Activated CD4-positive, alpha-beta T cell treated with anti-CD3 and anti-CD28 coated beads for 36 hours (primary cell): ENCODE results near the gene PLCB1. TPM values are rescaled to one million over a fixed set of nuclear protein-coding genes. Genes with fewer than 3 reads are reported as not detected.

Experiments
- ATAC-seq: fragments of 200-7000 bp; cut with Tn5 transposase; one replicate; pipeline ENCODE4 v1.10.0; 2021; ENCODE audit warnings: mild to moderate bottlenecking, moderate library complexity
- CTCF ChIA-PET: fragments of 350-600 bp; sonication (Branson Sonifier 250); formaldehyde crosslinking; loops from one replicate; lab custom pipeline; 2021; ENCODE audit warnings: antibody characterized with exemption; lab: Charles Lee
- POLR2A ChIA-PET: fragments of 350-600 bp; sonication (Branson Sonifier 250); formaldehyde crosslinking; loops from one replicate; lab custom pipeline; 2021; ENCODE audit warnings: antibody characterized with exemption, inconsistent platforms; lab: Charles Lee
- DNase-seq: peaks from one replicate; pipeline ENCODE4 v3.0.0-alpha.2; 2020
- H3K27ac Mint-ChIP-seq: one replicate; pipeline ENCODE4 v1.8.0; 2021; ENCODE audit warnings: mixed read lengths
- H3K27me3 Mint-ChIP-seq: one replicate; pipeline ENCODE4 v1.8.0; 2021; ENCODE audit warnings: mixed read lengths
- H3K36me3 Mint-ChIP-seq: one replicate; pipeline ENCODE4 v1.8.0; 2021; ENCODE audit warnings: low read depth, mixed read lengths
- H3K4me1 Mint-ChIP-seq: one replicate; pipeline ENCODE4 v1.8.0; 2021; ENCODE audit warnings: mixed read lengths
- H3K4me3 Mint-ChIP-seq: one replicate; pipeline ENCODE4 v1.8.0; 2021; ENCODE audit warnings: mild to moderate bottlenecking, moderate library complexity, mixed read lengths
- H3K9me3 Mint-ChIP-seq: one replicate; pipeline ENCODE4 v1.8.0; 2021; ENCODE audit warnings: low read depth, mixed read lengths
- intact Hi-C, 2 experiments: fragments of 100-400 bp; cut with DNase I in 1 of 2; cut with micrococcal nuclease in 1 of 2; formaldehyde crosslinking; loops; one replicate each; pipeline versions ENCODE4 v1.14.2 to v1.15.1; 2022 to 2024; cut with DNase I, micrococcal nuclease
- total RNA-seq, 2 experiments: library from RNA; stranded (reverse); gene quantifications; one replicate each; pipeline ENCODE4 v1.2.3, GENCODE V29; 2021

The PLCB1 gene
- total RNA-seq, 2 experiments from 2014 or later, result 1.4 to 1.5 TPM

- no peaks in the 10 kb centered on the region for H3K9me3 Mint-ChIP-seq
- no peaks in the 10 kb centered on the region for H3K4me1 Mint-ChIP-seq
- no peak overlapping the region for H3K27ac Mint-ChIP-seq
- intact Hi-C loops, result no loop called here
- H3K27me3 Mint-ChIP-seq, result no peaks in the 10 kb centered on the region
- POLR2A ChIA-PET, result no interaction called here
- CTCF ChIA-PET, result no interaction called here
- no peaks in the 10 kb centered on the region for H3K36me3 Mint-ChIP-seq
- DNase-seq (no peak), ATAC-seq (no peak)
- no peak overlapping the region for H3K4me3 Mint-ChIP-seq
Measured at GRCh38 chr20:8489094-8489883, 357.2 kb downstream of the PLCB1 start.

- ChIA-PET POLR2A (no interaction called here), CTCF (no interaction called here)
- intact Hi-C loops, result no loop called here
- DNase-seq, result no peak
- H3K27ac Mint-ChIP-seq, result no peak overlapping the region
- no peaks in the 10 kb centered on the region for H3K4me1 Mint-ChIP-seq
- no peaks in the 10 kb centered on the region for H3K36me3 Mint-ChIP-seq
- no peaks in the 10 kb centered on the region for H3K27me3 Mint-ChIP-seq
- no peak for ATAC-seq
- H3K4me3 Mint-ChIP-seq, result no peak overlapping the region
- no peaks in the 10 kb centered on the region for H3K9me3 Mint-ChIP-seq
Measured at GRCh38 chr20:8490076-8490830, 358.2 kb downstream of the PLCB1 start.

- no peaks in the 10 kb centered on the region for H3K9me3 Mint-ChIP-seq
- ATAC-seq, result no peak
- no peaks in the 10 kb centered on the region for H3K4me1 Mint-ChIP-seq
- intact Hi-C loops, result no loop called here
- H3K36me3 Mint-ChIP-seq, result no peaks in the 10 kb centered on the region
- H3K4me3 Mint-ChIP-seq, result no peak overlapping the region
- CTCF ChIA-PET, result interaction anchor here (0.5 kb wide), 1 partner anchor 488 kb away, joined by 4 read pairs; no protein-coding TSS in a partner anchor
- POLR2A ChIA-PET, result no interaction called here
- no peak for DNase-seq
- H3K27ac Mint-ChIP-seq, result no peak overlapping the region
- no peaks in the 10 kb centered on the region for H3K27me3 Mint-ChIP-seq
Measured at GRCh38 chr20:8492173-8492572, 360.1 kb downstream of the PLCB1 start.

- no peak for DNase-seq
- H3K36me3 Mint-ChIP-seq, result no peaks in the 10 kb centered on the region
- no peak for ATAC-seq
- no peaks in the 10 kb centered on the region for H3K4me1 Mint-ChIP-seq
- H3K4me3 Mint-ChIP-seq, result no peak overlapping the region
- POLR2A ChIA-PET, result no interaction called here
- H3K9me3 Mint-ChIP-seq, result no peaks in the 10 kb centered on the region
- H3K27me3 Mint-ChIP-seq, result no peaks in the 10 kb centered on the region
- no peak overlapping the region for H3K27ac Mint-ChIP-seq
- CTCF ChIA-PET, result interaction anchor here (0.7 to 1.3 kb wide), 2 partner anchors 18 to 367 kb away, joined by 3 read pairs; partner anchors contain the start of gene PLCB1
- intact Hi-C loops, result no loop called here
Measured at GRCh38 chr20:8498571-8498970, 366.5 kb downstream of the PLCB1 start.

- no peaks in the 10 kb centered on the region for H3K4me1 Mint-ChIP-seq
- no peak overlapping the region for H3K4me3 Mint-ChIP-seq
- intact Hi-C loops, result no loop called here
- ATAC-seq, result no peak
- H3K36me3 Mint-ChIP-seq, result no peaks in the 10 kb centered on the region
- H3K27ac Mint-ChIP-seq, result no peak overlapping the region
- H3K27me3 Mint-ChIP-seq, result no peaks in the 10 kb centered on the region
- no peak for DNase-seq
- POLR2A ChIA-PET, result no interaction called here
- CTCF ChIA-PET, result no interaction called here
- no peaks in the 10 kb centered on the region for H3K9me3 Mint-ChIP-seq
Measured at GRCh38 chr20:8504030-8504429, 372.0 kb downstream of the PLCB1 start.

- ChIA-PET CTCF (no interaction called here), POLR2A (no interaction called here)
- no peaks in the 10 kb centered on the region for H3K27me3 Mint-ChIP-seq
- no peak overlapping the region for H3K4me3 Mint-ChIP-seq
- no peaks in the 10 kb centered on the region for H3K9me3 Mint-ChIP-seq
- intact Hi-C loops, result no loop called here
- DNase-seq, result no peak
- no peaks in the 10 kb centered on the region for H3K4me1 Mint-ChIP-seq
- no peaks in the 10 kb centered on the region for H3K36me3 Mint-ChIP-seq
- H3K27ac Mint-ChIP-seq, result no peak overlapping the region
- ATAC-seq, result no peak
Measured at GRCh38 chr20:8505476-8506200, 373.6 kb downstream of the PLCB1 start.

GRCh38 chr20:8507231-8507630 lies 375.2 kb downstream of the PLCB1 start:
- no peak overlapping the region for H3K4me3 Mint-ChIP-seq
- DNase-seq (no peak), ATAC-seq (no peak)
- H3K4me1 Mint-ChIP-seq, result no peaks in the 10 kb centered on the region
- CTCF ChIA-PET, result no interaction called here
- H3K9me3 Mint-ChIP-seq, result no peaks in the 10 kb centered on the region
- H3K36me3 Mint-ChIP-seq, result no peaks in the 10 kb centered on the region
- POLR2A ChIA-PET, result no interaction called here
- no peak overlapping the region for H3K27ac Mint-ChIP-seq
- H3K27me3 Mint-ChIP-seq, result no peaks in the 10 kb centered on the region
- intact Hi-C loops, result no loop called here

GRCh38 chr20:8509809-8510208 lies 377.7 kb downstream of the PLCB1 start:
- Mint-ChIP-seq H3K36me3 (no peaks in the 10 kb centered on the region), H3K27me3 (no peaks in the 10 kb centered on the region), H3K27ac (no peak overlapping the region), H3K4me3 (no peak overlapping the region), H3K9me3 (no peaks in the 10 kb centered on the region), H3K4me1 (no peaks in the 10 kb centered on the region)
- ChIA-PET POLR2A (no interaction called here), CTCF (no interaction called here)
- DNase-seq (no peak), ATAC-seq (no peak)
- intact Hi-C loops, result no loop called here

GRCh38 chr20:8510808-8511207 lies 378.7 kb downstream of the PLCB1 start:
- no peaks in the 10 kb centered on the region for H3K9me3 Mint-ChIP-seq
- ChIA-PET POLR2A (no interaction called here), CTCF (no interaction called here)
- no peaks in the 10 kb centered on the region for H3K36me3 Mint-ChIP-seq
- ATAC-seq, result no peak
- H3K27me3 Mint-ChIP-seq, result no peaks in the 10 kb centered on the region
- DNase-seq, result no peak
- H3K4me3 Mint-ChIP-seq, result no peak overlapping the region
- no peaks in the 10 kb centered on the region for H3K4me1 Mint-ChIP-seq
- H3K27ac Mint-ChIP-seq, result no peak overlapping the region
- intact Hi-C loops, result no loop called here

- Mint-ChIP-seq H3K4me1 (no peaks in the 10 kb centered on the region), H3K36me3 (no peaks in the 10 kb centered on the region), H3K4me3 (no peak overlapping the region), H3K27me3 (no peaks in the 10 kb centered on the region), H3K27ac (no peak overlapping the region), H3K9me3 (no peaks in the 10 kb centered on the region)
- CTCF ChIA-PET, result no interaction called here
- intact Hi-C loops, result no loop called here
- POLR2A ChIA-PET, result no interaction called here
- ATAC-seq, result no peak
- no peak for DNase-seq
Measured at GRCh38 chr20:8512003-8512402, 379.9 kb downstream of the PLCB1 start.

GRCh38 chr20:8515810-8516435 lies 383.9 kb downstream of the PLCB1 start:
- Mint-ChIP-seq H3K9me3 (no peaks in the 10 kb centered on the region), H3K4me3 (no peak overlapping the region), H3K36me3 (no peaks in the 10 kb centered on the region), H3K4me1 (no peaks in the 10 kb centered on the region), H3K27me3 (no peaks in the 10 kb centered on the region), H3K27ac (no peak overlapping the region)
- ATAC-seq (no peak), DNase-seq (no peak)
- intact Hi-C loops, result no loop called here
- ChIA-PET CTCF (interaction anchor here (0.7 kb wide), 1 partner anchor 198 kb away, joined by 3 read pairs; no protein-coding TSS in a partner anchor), POLR2A (no interaction called here)
